Progenitor cell of endocrine pancreas (in vitro differentiated cells): Measurements from ENCODE around the gene TRAF3IP1. TPM values are rescaled to one million over a fixed set of nuclear protein-coding genes. Genes with fewer than 3 reads are reported as not detected.
A peak's percentile ranks its signal among the peaks of the same experiment; 100 is the strongest.

Experiments used
- DNase-seq: peaks from one replicate; pipeline ENCODE4 v3.0.0; 2021; ENCODE audit warnings: low spot score; ENCODE audit not compliant: unreplicated experiment
- H3K27ac Mint-ChIP-seq: 2 replicates; pipeline ENCODE4 v1.8.0; 2021; ENCODE audit warnings: mild to moderate bottlenecking, moderate library complexity, mixed read lengths
- H3K27me3 Mint-ChIP-seq: 2 replicates; pipeline ENCODE4 v1.8.0; 2021; ENCODE audit warnings: mixed read lengths
- H3K36me3 Mint-ChIP-seq: 2 replicates; pipeline ENCODE4 v1.8.0; 2022; ENCODE audit warnings: mixed read lengths; ENCODE audit not compliant: insufficient read depth
- H3K4me1 Mint-ChIP-seq: 2 replicates; pipeline ENCODE4 v1.8.0; 2021; ENCODE audit warnings: low read depth, mixed read lengths
- H3K4me3 Mint-ChIP-seq: 2 replicates; pipeline ENCODE4 v1.8.0; 2021; ENCODE audit warnings: low read depth, mild to moderate bottlenecking, moderate library complexity, mixed read lengths
- H3K9me3 Mint-ChIP-seq: 2 replicates; pipeline ENCODE4 v1.8.0; 2021; ENCODE audit warnings: low read depth, mixed read lengths
- CTCF ChIP-seq: fragments of 200-600 bp; sonication (generic); IDR thresholded peaks from one replicate; pipeline ENCODE4 v1.5.0; 2021; ENCODE audit warnings: antibody characterized with exemption, mild to moderate bottlenecking; ENCODE audit not compliant: unreplicated experiment
- total RNA-seq: library from RNA; stranded (reverse); gene quantifications from 2 replicates; pipeline ENCODE4 v1.2.1, GENCODE V29; 2021

TRAF3IP1 gene
- total RNA-seq, 1 donor from 2014 or later, result 27.0 TPM

- no peak for DNase-seq
- Mint-ChIP-seq H3K36me3 (no peaks in the 10 kb centered on the region), H3K9me3 (no peaks in the 10 kb centered on the region), H3K4me3 (no peak overlapping the region), H3K27me3 (no peaks in the 10 kb centered on the region), H3K4me1 (peaks cover 25% of the 10 kb centered on the region), H3K27ac (peak overlapping the region; percentile 81)
- no peak for TF ChIP-seq CTCF
These were observed 100.8 kb downstream of the TRAF3IP1 start for GRCh38 chr2:238420878-238421694.

GRCh38 chr2:238421695-238422035 is 101.3 kb downstream of the TRAF3IP1 start:
- no peaks in the 10 kb centered on the region for H3K27me3 Mint-ChIP-seq
- no peak overlapping the region for H3K4me3 Mint-ChIP-seq
- H3K27ac Mint-ChIP-seq, result no peak overlapping the region
- H3K9me3 Mint-ChIP-seq, result no peaks in the 10 kb centered on the region
- H3K4me1 Mint-ChIP-seq, result peaks cover 27% of the 10 kb centered on the region
- no peak for TF ChIP-seq CTCF
- no peaks in the 10 kb centered on the region for H3K36me3 Mint-ChIP-seq
- no peak for DNase-seq

- Mint-ChIP-seq H3K4me3 (no peak overlapping the region), H3K9me3 (no peaks in the 10 kb centered on the region), H3K27ac (no peak overlapping the region), H3K27me3 (no peaks in the 10 kb centered on the region), H3K36me3 (no peaks in the 10 kb centered on the region), H3K4me1 (peaks cover 27% of the 10 kb centered on the region)
- DNase-seq, result no peak
- TF ChIP-seq CTCF, result no peak
These were observed 102.0 kb downstream of the TRAF3IP1 start for GRCh38 chr2:238422285-238422684.

DNA sequence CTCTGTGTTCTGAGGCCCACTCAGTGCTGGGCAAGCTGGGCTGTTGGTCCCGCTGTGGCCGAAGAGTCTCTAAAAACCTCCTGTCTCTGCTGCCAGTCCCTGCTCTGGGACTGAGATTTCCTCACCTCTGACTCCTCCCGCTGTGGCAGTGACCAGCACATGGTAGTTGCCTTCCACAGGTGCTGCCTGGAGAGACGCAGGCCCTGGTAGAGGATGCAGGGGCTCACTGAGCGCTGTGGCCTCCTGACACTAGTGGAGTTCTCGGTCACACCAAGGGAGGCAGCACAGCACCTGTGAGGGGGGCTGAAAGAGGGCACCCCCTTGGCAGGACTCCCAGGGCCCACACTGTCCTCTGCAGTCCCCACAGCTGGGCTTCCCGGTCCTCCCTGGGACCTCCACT is 102.6 kb downstream of the TRAF3IP1 start:
- TF ChIP-seq CTCF, result no peak
- peaks cover 32% of the 10 kb centered on the region for H3K4me1 Mint-ChIP-seq
- H3K36me3 Mint-ChIP-seq, result peaks cover under 1% of the 10 kb centered on the region
- no peak overlapping the region for H3K27ac Mint-ChIP-seq
- no peak overlapping the region for H3K4me3 Mint-ChIP-seq
- no peaks in the 10 kb centered on the region for H3K27me3 Mint-ChIP-seq
- H3K9me3 Mint-ChIP-seq, result no peaks in the 10 kb centered on the region
- no peak for DNase-seq

GRCh38 chr2:238423561-238424312 is 103.4 kb downstream of the TRAF3IP1 start:
- no peak for DNase-seq
- Mint-ChIP-seq H3K9me3 (no peaks in the 10 kb centered on the region), H3K36me3 (peaks cover 1% of the 10 kb centered on the region), H3K4me1 (peaks cover 34% of the 10 kb centered on the region), H3K4me3 (no peak overlapping the region), H3K27ac (no peak overlapping the region), H3K27me3 (no peaks in the 10 kb centered on the region)
- no peak for TF ChIP-seq CTCF
